WTC11 (cell line): ENCODE measurements around the gene FIS1.

ENCODE experiments used
- AFF4 ChIP-seq: sonication (generic); formaldehyde crosslinking; IDR thresholded peaks from 2 replicates; pipeline ENCODE4 v1.8.1; 2023; ENCODE audit warnings: mild to moderate bottlenecking, missing genetic modification reagents, borderline replicate concordance
- CTCF ChIP-seq: fragments of 200-600 bp; IDR thresholded peaks from 2 replicates; pipeline ENCODE4 v1.8.0; 2022; ENCODE audit warnings: antibody characterized with exemption
- E2F1 ChIP-seq: sonication (generic); formaldehyde crosslinking; IDR thresholded peaks from 2 replicates; pipeline ENCODE4 v1.8.0; 2022; ENCODE audit warnings: mild to moderate bottlenecking, missing genetic modification reagents
- ESRRA ChIP-seq: sonication (generic); formaldehyde crosslinking; IDR thresholded peaks from 2 replicates; pipeline ENCODE4 v1.8.1; 2022; ENCODE audit warnings: mild to moderate bottlenecking, missing genetic modification reagents, borderline replicate concordance
- ETV6 ChIP-seq: sonication (generic); formaldehyde crosslinking; IDR thresholded peaks from 2 replicates; pipeline ENCODE4 v1.8.1; 2022; ENCODE audit warnings: mild to moderate bottlenecking, missing genetic modification reagents
- HMGXB4 ChIP-seq: sonication (generic); formaldehyde crosslinking; IDR thresholded peaks from 2 replicates; pipeline ENCODE4 v1.8.1; 2023; ENCODE audit warnings: mild to moderate bottlenecking, moderate library complexity, missing genetic modification reagents
- MAX ChIP-seq: sonication (generic); formaldehyde crosslinking; IDR thresholded peaks from 2 replicates; pipeline ENCODE4 v1.8.0; 2022; ENCODE audit warnings: mild to moderate bottlenecking, missing genetic modification reagents
- NR2C2 ChIP-seq: sonication (generic); formaldehyde crosslinking; IDR thresholded peaks from 2 replicates; pipeline ENCODE4 v1.8.0; 2022; ENCODE audit warnings: mild to moderate bottlenecking, missing genetic modification reagents
- RELA ChIP-seq: sonication (generic); formaldehyde crosslinking; IDR thresholded peaks from 2 replicates; pipeline ENCODE4 v1.8.1; 2022; ENCODE audit warnings: missing genetic modification reagents, mild to moderate bottlenecking, borderline replicate concordance
- SP1 ChIP-seq: sonication (generic); formaldehyde crosslinking; conservative IDR thresholded peaks from 2 replicates; pipeline ENCODE4 v1.8.1; 2022; ENCODE audit warnings: missing genetic modification reagents
- USF1 ChIP-seq: sonication (generic); formaldehyde crosslinking; IDR thresholded peaks from 2 replicates; pipeline ENCODE4 v1.8.0; 2022; ENCODE audit warnings: mild to moderate bottlenecking, missing genetic modification reagents
- ZBTB43 ChIP-seq: sonication (generic); formaldehyde crosslinking; IDR thresholded peaks from 2 replicates; pipeline ENCODE4 v1.8.1; 2023; ENCODE audit warnings: mild to moderate bottlenecking, missing genetic modification reagents
- ZNF138 ChIP-seq: sonication (generic); formaldehyde crosslinking; conservative IDR thresholded peaks from 2 replicates; pipeline ENCODE4 v1.8.1; 2022; ENCODE audit warnings: mild to moderate bottlenecking, moderate library complexity, missing genetic modification reagents
- ZNF416 ChIP-seq: fragments of 250-450 bp; sonication (Bioruptor Pico); IDR thresholded peaks from 2 replicates; pipeline ENCODE4 v1.9.0; 2021; ENCODE audit warnings: mild to moderate bottlenecking, inconsistent platforms

- TF ChIP-seq AFF4 (no peak), SP1 (CRISPR knock-in tag) (no peak), ETV6 (CRISPR knock-in tag) (no peak), CTCF (no peak), HMGXB4 (CRISPR knock-in tag) (no peak), ZNF416 (CRISPR knock-in tag) (no peak), RELA (CRISPR knock-in tag) (no peak), USF1 (CRISPR knock-in tag) (no peak), ESRRA (CRISPR knock-in tag) (no peak), MAX (no peak), E2F1 (no peak), ZNF138 (no peak), NR2C2 (CRISPR knock-in tag) (no peak), ZBTB43 (CRISPR knock-in tag) (no peak)
Measured at GRCh38 chr7:101222275-101222830, 22.5 kb downstream of the FIS1 start.
